ENCODE results near the gene CCL1.

Gene CCL1

GRCh38 chr17:34409352-34409751, 46.3 kb upstream of the CCL1 start:
- Histone ChIP-seq H4K20me1 (ENCODE audit: control insufficient read depth, insufficient read depth, low read depth, low read length) (no peaks in the 10 kb centered on the region), H3K4me1 (ENCODE audit: control insufficient read depth, low read length) (no peaks in the 10 kb centered on the region), H3F3A (ENCODE audit: control insufficient read depth, insufficient read depth) (no peaks in the 10 kb centered on the region), H3K27ac (ENCODE audit: low read depth, low read length) (no peak overlapping the region), H3K4me3 (ENCODE audit: low read length) (no peak overlapping the region), H3K4me2 (ENCODE audit: low read length) (no peak overlapping the region), H3K79me2 (ENCODE audit: control insufficient read depth, low read length) (no peaks in the 10 kb centered on the region), H3K27me3 (ENCODE audit: control insufficient read depth, low read length) (peaks cover 7% of the 10 kb centered on the region), H3K36me3 (ENCODE audit: control insufficient read depth, low read length) (no peaks in the 10 kb centered on the region), H3K9me2 (replicated peaks; ENCODE audit: control insufficient read depth, low read length) (no peaks in the 10 kb centered on the region), H3K9me3 (ENCODE audit: control insufficient read depth, insufficient read depth, low read length) (no peaks in the 10 kb centered on the region)
- TF ChIP-seq EZH2phosphoT487 (IDR thresholded peaks at IDR 0.05; ENCODE audit: borderline replicate concordance, low read length) (no peak), CTCF (IDR thresholded peaks at IDR 0.05; ENCODE audit: low read depth, low read length, poor library complexity, severe bottlenecking) (no peak)

GRCh38 chr17:34408439-34408838, 45.4 kb upstream of the CCL1 start:
- H3K36me3 ChIP-seq (ENCODE audit: control insufficient read depth, low read length) = no peaks in the 10 kb centered on the region
- no peak for TF ChIP-seq CTCF (IDR thresholded peaks at IDR 0.05; ENCODE audit: low read depth, low read length, poor library complexity, severe bottlenecking)
- TF ChIP-seq EZH2phosphoT487 (IDR thresholded peaks at IDR 0.05; ENCODE audit: borderline replicate concordance, low read length) = no peak
- no peaks in the 10 kb centered on the region for H3K79me2 ChIP-seq (ENCODE audit: control insufficient read depth, low read length)
- H3K27me3 ChIP-seq (ENCODE audit: control insufficient read depth, low read length) = peaks cover 7% of the 10 kb centered on the region
- no peaks in the 10 kb centered on the region for H3K9me2 ChIP-seq (replicated peaks; ENCODE audit: control insufficient read depth, low read length)
- H3K4me2 ChIP-seq (ENCODE audit: low read length) = no peak overlapping the region
- H3K27ac ChIP-seq (ENCODE audit: low read depth, low read length) = no peak overlapping the region
- H3K9me3 ChIP-seq (ENCODE audit: control insufficient read depth, insufficient read depth, low read length) = no peaks in the 10 kb centered on the region
- no peaks in the 10 kb centered on the region for H3K4me1 ChIP-seq (ENCODE audit: control insufficient read depth, low read length)
- H3K4me3 ChIP-seq (ENCODE audit: low read length) = no peak overlapping the region
- H4K20me1 ChIP-seq (ENCODE audit: control insufficient read depth, insufficient read depth, low read depth, low read length) = no peaks in the 10 kb centered on the region
- H3F3A ChIP-seq (ENCODE audit: control insufficient read depth, insufficient read depth) = no peaks in the 10 kb centered on the region

GRCh38 chr17:34406226-34406625, 43.2 kb upstream of the CCL1 start:
- no peaks in the 10 kb centered on the region for H3K36me3 ChIP-seq (ENCODE audit: control insufficient read depth, low read length)
- no peaks in the 10 kb centered on the region for H4K20me1 ChIP-seq (ENCODE audit: control insufficient read depth, insufficient read depth, low read depth, low read length)
- H3K4me1 ChIP-seq (ENCODE audit: control insufficient read depth, low read length) = no peaks in the 10 kb centered on the region
- no peaks in the 10 kb centered on the region for H3K9me2 ChIP-seq (replicated peaks; ENCODE audit: control insufficient read depth, low read length)
- no peak overlapping the region for H3K27ac ChIP-seq (ENCODE audit: low read depth, low read length)
- H3K79me2 ChIP-seq (ENCODE audit: control insufficient read depth, low read length) = no peaks in the 10 kb centered on the region
- H3K27me3 ChIP-seq (ENCODE audit: control insufficient read depth, low read length) = peaks cover 1% of the 10 kb centered on the region; the same call in 1 of the 2 replicates
- H3F3A ChIP-seq (ENCODE audit: control insufficient read depth, insufficient read depth) = no peaks in the 10 kb centered on the region
- no peak overlapping the region for H3K4me3 ChIP-seq (ENCODE audit: low read length)
- no peak for TF ChIP-seq CTCF (IDR thresholded peaks at IDR 0.05; ENCODE audit: low read depth, low read length, poor library complexity, severe bottlenecking)
- TF ChIP-seq EZH2phosphoT487 (IDR thresholded peaks at IDR 0.05; ENCODE audit: borderline replicate concordance, low read length) = no peak
- no peaks in the 10 kb centered on the region for H3K9me3 ChIP-seq (ENCODE audit: control insufficient read depth, insufficient read depth, low read length)
- H3K4me2 ChIP-seq (ENCODE audit: low read length) = no peak overlapping the region

GRCh38 chr17:34403006-34403405, 40.0 kb upstream of the CCL1 start:
- peaks cover 15% of the 10 kb centered on the region for H3K4me1 ChIP-seq (ENCODE audit: control insufficient read depth, low read length)
- no peak overlapping the region for H3K27ac ChIP-seq (ENCODE audit: low read depth, low read length)
- TF ChIP-seq CTCF (IDR thresholded peaks at IDR 0.05; ENCODE audit: low read depth, low read length, poor library complexity, severe bottlenecking) = no peak
- TF ChIP-seq EZH2phosphoT487 (IDR thresholded peaks at IDR 0.05; ENCODE audit: borderline replicate concordance, low read length) = no peak
- no peaks in the 10 kb centered on the region for H3K79me2 ChIP-seq (ENCODE audit: control insufficient read depth, low read length)
- H3K9me3 ChIP-seq (ENCODE audit: control insufficient read depth, insufficient read depth, low read length) = no peaks in the 10 kb centered on the region
- no peak overlapping the region for H3K4me3 ChIP-seq (ENCODE audit: low read length)
- no peaks in the 10 kb centered on the region for H4K20me1 ChIP-seq (ENCODE audit: control insufficient read depth, insufficient read depth, low read depth, low read length)
- peaks cover 3% of the 10 kb centered on the region; the same call in 1 of the 2 replicates for H3K27me3 ChIP-seq (ENCODE audit: control insufficient read depth, low read length)
- H3F3A ChIP-seq (ENCODE audit: control insufficient read depth, insufficient read depth) = no peaks in the 10 kb centered on the region
- no peaks in the 10 kb centered on the region for H3K36me3 ChIP-seq (ENCODE audit: control insufficient read depth, low read length)
- no peaks in the 10 kb centered on the region for H3K9me2 ChIP-seq (replicated peaks; ENCODE audit: control insufficient read depth, low read length)
- no peak overlapping the region for H3K4me2 ChIP-seq (ENCODE audit: low read length)
